Cardiac muscle cell (in vitro differentiated cells and primary cell): ENCODE results near the gene UBA1. TPM values are rescaled to one million over a fixed set of nuclear protein-coding genes. Genes with fewer than 3 reads are reported as not detected.

ENCODE experiments used
- DNase-seq, 2 donors: peaks; one replicate each; pipeline versions ENCODE4 v3.0.0 to v3.0.0-alpha.2; 2010 to 2017; ENCODE audit warnings: low read depth in 1 of 2, low spot score in 1 of 2
- H3K27ac ChIP-seq: fragments of 200-600 bp; sonication (generic); 2 replicates; pipeline ENCODE4 v1.5.1; 2016
- H3K27me3 ChIP-seq: fragments of 200-600 bp; sonication (generic); 2 replicates; pipeline ENCODE4 v1.6.0; 2016; ENCODE audit warnings: control low read depth
- H3K36me3 ChIP-seq: fragments of 200-600 bp; sonication (generic); 2 replicates; pipeline ENCODE4 v1.5.1; 2016; ENCODE audit warnings: control low read depth
- H3K4me1 ChIP-seq: fragments of 200-600 bp; sonication (generic); 2 replicates; pipeline ENCODE4 v1.8.1; 2017; ENCODE audit warnings: low read depth, mild to moderate bottlenecking, mixed run types
- H3K4me3 ChIP-seq: fragments of 200-600 bp; sonication (generic); 2 replicates; pipeline ENCODE4 v1.5.1; 2016; ENCODE audit warnings: mild to moderate bottlenecking
- H3K9me3 ChIP-seq: fragments of 200-600 bp; sonication (generic); 2 replicates; pipeline ENCODE4 v1.5.1; 2017; ENCODE audit warnings: low read depth, mild to moderate bottlenecking, control low read depth
- polyA plus RNA-seq: library from polyadenylated mRNA; unstranded; fragments of >200 nt; fragmentation: Nextera tagmentation; extraction: Ambion mirVana; gene quantifications from 2 replicates; pipeline ENCODE4 v1.2.1, GENCODE V29; 2016
- total RNA-seq: library from RNA; depleted of rRNA; stranded (reverse); fragments of >200 nt; gene quantifications from 2 replicates; pipeline ENCODE4 v1.2.3, GENCODE V29; 2016
- TF ChIP-seq, protein P1 (sequence below): IDR thresholded peaks from 2 replicates; pipeline ENCODE4 v1.5.1; 2012; ENCODE audit warnings: low read depth, mild to moderate bottlenecking, low read length

UBA1 gene
- total and polyA plus RNA-seq, 2 experiments from 2014 or later, result 280 to 386 TPM

GRCh38 chrX:47235691-47236103 is 42.1 kb downstream of the UBA1 start:
- Histone ChIP-seq H3K4me3 (no peak overlapping the region), H3K4me1 (peaks cover 7% of the 10 kb centered on the region), H3K27me3 (no peaks in the 10 kb centered on the region), H3K27ac (no peak overlapping the region), H3K36me3 (peaks cover 11% of the 10 kb centered on the region), H3K9me3 (no peaks in the 10 kb centered on the region)
- DNase-seq, result peak in 1 of 2 donors; percentile 27
- TF ChIP-seq, protein P1, sequence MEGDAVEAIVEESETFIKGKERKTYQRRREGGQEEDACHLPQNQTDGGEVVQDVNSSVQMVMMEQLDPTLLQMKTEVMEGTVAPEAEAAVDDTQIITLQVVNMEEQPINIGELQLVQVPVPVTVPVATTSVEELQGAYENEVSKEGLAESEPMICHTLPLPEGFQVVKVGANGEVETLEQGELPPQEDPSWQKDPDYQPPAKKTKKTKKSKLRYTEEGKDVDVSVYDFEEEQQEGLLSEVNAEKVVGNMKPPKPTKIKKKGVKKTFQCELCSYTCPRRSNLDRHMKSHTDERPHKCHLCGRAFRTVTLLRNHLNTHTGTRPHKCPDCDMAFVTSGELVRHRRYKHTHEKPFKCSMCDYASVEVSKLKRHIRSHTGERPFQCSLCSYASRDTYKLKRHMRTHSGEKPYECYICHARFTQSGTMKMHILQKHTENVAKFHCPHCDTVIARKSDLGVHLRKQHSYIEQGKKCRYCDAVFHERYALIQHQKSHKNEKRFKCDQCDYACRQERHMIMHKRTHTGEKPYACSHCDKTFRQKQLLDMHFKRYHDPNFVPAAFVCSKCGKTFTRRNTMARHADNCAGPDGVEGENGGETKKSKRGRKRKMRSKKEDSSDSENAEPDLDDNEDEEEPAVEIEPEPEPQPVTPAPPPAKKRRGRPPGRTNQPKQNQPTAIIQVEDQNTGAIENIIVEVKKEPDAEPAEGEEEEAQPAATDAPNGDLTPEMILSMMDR, result no peak

DNA sequence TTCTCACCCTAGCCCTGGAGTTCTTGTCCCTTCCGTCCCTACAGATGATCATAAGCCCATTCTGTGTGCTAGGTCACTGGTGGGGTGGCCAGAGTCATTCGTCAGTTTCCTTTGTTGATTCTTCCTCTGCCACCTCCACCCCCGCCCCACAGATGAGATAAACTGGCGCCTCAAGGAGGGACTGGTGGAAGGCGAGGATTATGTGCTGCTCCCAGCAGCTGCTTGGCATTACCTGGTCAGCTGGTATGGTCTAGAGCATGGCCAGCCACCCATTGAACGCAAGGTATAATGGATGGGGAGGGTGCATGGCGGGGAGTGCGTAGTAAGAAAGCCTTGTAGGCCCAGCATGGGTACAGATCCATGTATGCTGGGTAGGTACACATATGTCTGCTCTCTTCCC is 45.6 kb downstream of the UBA1 start:
- Histone ChIP-seq H3K4me3 (no peak overlapping the region), H3K9me3 (no peaks in the 10 kb centered on the region), H3K27ac (no peak overlapping the region), H3K4me1 (peaks cover 7% of the 10 kb centered on the region), H3K27me3 (no peaks in the 10 kb centered on the region), H3K36me3 (peaks cover 38% of the 10 kb centered on the region)
- no peak for DNase-seq
- TF ChIP-seq, protein P1, result no peak

DNA sequence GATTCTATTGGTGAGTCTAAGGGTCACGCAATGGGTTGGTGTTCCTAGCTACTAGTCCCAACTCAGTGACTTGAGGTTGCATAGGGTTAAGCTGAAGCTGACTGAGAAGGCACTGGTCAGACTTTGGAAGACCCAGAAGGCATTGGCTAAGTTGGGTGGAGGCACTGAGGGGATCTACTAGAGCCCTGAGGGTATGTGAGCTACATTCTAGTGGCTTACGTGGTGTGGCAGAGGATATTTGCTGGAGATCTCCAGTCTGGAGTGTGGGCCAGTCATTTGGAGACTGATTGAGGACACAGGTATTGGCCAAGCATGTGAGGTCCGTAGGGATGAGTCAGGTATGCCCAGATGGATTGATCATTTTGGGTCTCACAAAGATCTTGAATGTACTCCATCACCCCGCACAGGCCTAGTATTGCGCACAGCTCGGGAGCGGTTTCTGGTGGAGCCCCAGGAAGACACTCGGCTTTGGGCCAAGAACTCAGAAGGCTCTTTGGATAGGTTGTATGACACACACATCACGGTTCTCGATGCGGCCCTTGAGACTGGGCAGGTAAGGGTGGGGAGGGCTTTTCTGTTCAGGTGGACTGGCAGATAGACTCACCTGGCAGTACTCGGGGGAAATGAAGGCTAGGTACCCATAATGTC is 46.4 kb downstream of the UBA1 start:
- DNase-seq, result no peak
- H3K4me3 ChIP-seq, result no peak overlapping the region
- no peaks in the 10 kb centered on the region for H3K9me3 ChIP-seq
- TF ChIP-seq, protein P1, result no peak
- H3K27ac ChIP-seq, result no peak overlapping the region
- no peaks in the 10 kb centered on the region for H3K27me3 ChIP-seq
- H3K36me3 ChIP-seq, result peaks cover 44% of the 10 kb centered on the region
- H3K4me1 ChIP-seq, result peaks cover 3% of the 10 kb centered on the region

GRCh38 chrX:47240619-47241018 is 47.0 kb downstream of the UBA1 start:
- Histone ChIP-seq H3K27ac (no peak overlapping the region), H3K4me3 (no peak overlapping the region), H3K4me1 (peaks cover 3% of the 10 kb centered on the region), H3K36me3 (peaks cover 45% of the 10 kb centered on the region), H3K9me3 (no peaks in the 10 kb centered on the region), H3K27me3 (no peaks in the 10 kb centered on the region)
- DNase-seq, result no peak
- TF ChIP-seq, protein P1, result no peak

GRCh38 chrX:47241201-47242011 is 47.8 kb downstream of the UBA1 start:
- peaks cover 3% of the 10 kb centered on the region for H3K4me1 ChIP-seq
- no peak overlapping the region for H3K27ac ChIP-seq
- H3K36me3 ChIP-seq, result peaks cover 53% of the 10 kb centered on the region
- no peak overlapping the region for H3K4me3 ChIP-seq
- TF ChIP-seq, protein P1, result no peak
- no peaks in the 10 kb centered on the region for H3K9me3 ChIP-seq
- no peak for DNase-seq
- H3K27me3 ChIP-seq, result no peaks in the 10 kb centered on the region
